Measurements from ENCODE around the gene FBXO42.
"Not testable (repeated sequence)": the region's sequence is repeated elsewhere in the genome, so short reads cannot be mapped to it uniquely, and the experiment has no call there.

FBXO42 gene

GRCh38 chr1:16241221-16241708 is 111.0 kb downstream of the FBXO42 start:
- DNase-seq, result no peak

GRCh38 chr1:16239972-16240491 is 112.2 kb downstream of the FBXO42 start:
- no peak for DNase-seq

GRCh38 chr1:16237343-16237830 is 114.9 kb downstream of the FBXO42 start:
- no peak for DNase-seq

- DNase-seq, result peak; percentile 95 to 97
Measured at GRCh38 chr1:16236511-16237342, 115.6 kb downstream of the FBXO42 start, which contains the start of gene CPLANE2. CPLANE2 (minus strand) TSS chr1:16237183; CDS start chr1:16236742, 441 bp downstream.

- DNase-seq, result peak; percentile 22 to 56
Measured at GRCh38 chr1:16235944-16236510, 116.3 kb downstream of the FBXO42 start.

- no peak for DNase-seq
Measured at GRCh38 chr1:16235347-16235746, 116.9 kb downstream of the FBXO42 start.

GRCh38 chr1:16233431-16233830 is 118.8 kb downstream of the FBXO42 start:
- DNase-seq, result no peak

GRCh38 chr1:16232316-16232710 is 120.0 kb downstream of the FBXO42 start:
- no peak for DNase-seq

- DNase-seq, result no peak
Measured at GRCh38 chr1:16231331-16232315, 120.7 kb downstream of the FBXO42 start.

GRCh38 chr1:16230744-16231143 is 121.5 kb downstream of the FBXO42 start:
- no peak for DNase-seq

GRCh38 chr1:16229976-16230740 is 122.1 kb downstream of the FBXO42 start:
- DNase-seq, result no peak

- no peak for DNase-seq
Measured at GRCh38 chr1:16226490-16227179, 125.6 kb downstream of the FBXO42 start.

GRCh38 chr1:16226129-16226489 is 126.2 kb downstream of the FBXO42 start:
- DNase-seq, result no peak

- no peak for DNase-seq
Measured at GRCh38 chr1:16224472-16224871, 127.8 kb downstream of the FBXO42 start.

GRCh38 chr1:16222716-16223115 is 129.6 kb downstream of the FBXO42 start:
- not testable (repeated sequence) for DNase-seq

GRCh38 chr1:16221499-16221898 is 130.8 kb downstream of the FBXO42 start:
- no peak for DNase-seq

- no peak for DNase-seq
Measured at GRCh38 chr1:16219968-16220500, 132.2 kb downstream of the FBXO42 start.

GRCh38 chr1:16218674-16219071 is 133.6 kb downstream of the FBXO42 start:
- no peak for DNase-seq

- DNase-seq, result no peak
Measured at GRCh38 chr1:16218014-16218673, 134.1 kb downstream of the FBXO42 start.

- peak; percentile 91 to 93 for DNase-seq
Measured at GRCh38 chr1:16217061-16217785, 135.1 kb downstream of the FBXO42 start.

All from stimulated activated CD4-positive, alpha-beta T cell treated with anti-CD3 and anti-CD28 coated beads, Interleukin-4, amount 100 ng/mL, for 4 hours (primary cell).